Prostate gland (tissue), 2 donors: Measurements from ENCODE around the gene FOXP1. TPM values are rescaled to one million over a fixed set of nuclear protein-coding genes. Genes with fewer than 3 reads are reported as not detected.

Source experiments
- DNase-seq: peaks from one replicate; pipeline ENCODE4 v3.0.0-alpha.2; 2019; ENCODE audit warnings: low spot score
- H3K27ac ChIP-seq, 2 donors: fragments of 200-600 bp; sonication (generic); 2 replicates each; pipeline ENCODE4 v1.5.1; 2017 to 2019
- H3K27me3 ChIP-seq: fragments of 200-600 bp; sonication (generic); replicated peaks from 2 replicates; pipeline ENCODE4 v1.5.1; 2019; ENCODE audit not compliant: insufficient read depth
- H3K36me3 ChIP-seq, 2 donors: fragments of 200-600 bp; sonication (generic); 1 replicate in 1 of 2; 2 replicates in 1 of 2; pipeline versions ENCODE4 v1.5.1 to v1.8.1; 2017 to 2019
- H3K4me1 ChIP-seq: fragments of 200-600 bp; sonication (generic); replicated peaks from 2 replicates; pipeline ENCODE4 v1.5.1; 2019
- H3K4me3 ChIP-seq, 2 donors: fragments of 200-600 bp; sonication (generic); 2 replicates each; pipeline ENCODE4 v1.5.1; 2017 to 2019
- H3K9me3 ChIP-seq: fragments of 200-600 bp; sonication (generic); 2 replicates; pipeline ENCODE4 v1.5.1; 2017
- POLR2A ChIP-seq: fragments of 450-650 bp; IDR thresholded peaks from one replicate; pipeline ENCODE4 v1.6.1; 2016; ENCODE audit warnings: antibody characterized with exemption, mild to moderate bottlenecking
- POLR2AphosphoS5 ChIP-seq: sonication (generic); formaldehyde crosslinking; IDR thresholded peaks from one replicate; pipeline ENCODE4 v1.6.1; 2017; ENCODE audit warnings: antibody characterized with exemption
- WGBS: methylation state at CpG from one replicate; pipeline ENCODE4 v1.1.5; 2018; 5-methylcytosine and 5-hydroxymethylcytosine counted together
- intact Hi-C: fragments of 100-400 bp; cut with DNase I; formaldehyde crosslinking; loops from one replicate; pipeline ENCODE4 v1.14.2; 2022
- total RNA-seq, 2 donors: library from RNA; depleted of rRNA; stranded (reverse); fragments of >200 nt; gene quantifications; one replicate each; pipeline ENCODE4 v1.1.0, GENCODE V29; 2016
- TF ChIP-seq, protein P1 (sequence below), 4 experiments: fragments of 200-600 bp in 2 of 4; fragments of 450-650 bp in 2 of 4; sonication (generic) in 2 of 4; IDR thresholded peaks; 1 replicate in 3 of 4; 2 replicates in 1 of 4; pipeline ENCODE4 v1.5.1; 2016 to 2019; ENCODE audit warnings: antibody characterized with exemption in 4 of 4, mild to moderate bottlenecking in 2 of 4, moderate library complexity in 2 of 4

Gene FOXP1
- total RNA-seq, 2 donors from 2014 or later = 133 to 156 TPM

- Histone ChIP-seq H3K4me3 (no peak overlapping the region), H3K36me3 (no peaks in the 10 kb centered on the region), H3K9me3 (no peaks in the 10 kb centered on the region), H3K4me1 (no peaks in the 10 kb centered on the region), H3K27ac (no peak overlapping the region), H3K27me3 (no peaks in the 10 kb centered on the region)
- DNase-seq = no peak
- intact Hi-C loops = no loop called here
- no peak for TF ChIP-seq POLR2AphosphoS5
- TF ChIP-seq POLR2A = no peak
- TF ChIP-seq, protein P1, sequence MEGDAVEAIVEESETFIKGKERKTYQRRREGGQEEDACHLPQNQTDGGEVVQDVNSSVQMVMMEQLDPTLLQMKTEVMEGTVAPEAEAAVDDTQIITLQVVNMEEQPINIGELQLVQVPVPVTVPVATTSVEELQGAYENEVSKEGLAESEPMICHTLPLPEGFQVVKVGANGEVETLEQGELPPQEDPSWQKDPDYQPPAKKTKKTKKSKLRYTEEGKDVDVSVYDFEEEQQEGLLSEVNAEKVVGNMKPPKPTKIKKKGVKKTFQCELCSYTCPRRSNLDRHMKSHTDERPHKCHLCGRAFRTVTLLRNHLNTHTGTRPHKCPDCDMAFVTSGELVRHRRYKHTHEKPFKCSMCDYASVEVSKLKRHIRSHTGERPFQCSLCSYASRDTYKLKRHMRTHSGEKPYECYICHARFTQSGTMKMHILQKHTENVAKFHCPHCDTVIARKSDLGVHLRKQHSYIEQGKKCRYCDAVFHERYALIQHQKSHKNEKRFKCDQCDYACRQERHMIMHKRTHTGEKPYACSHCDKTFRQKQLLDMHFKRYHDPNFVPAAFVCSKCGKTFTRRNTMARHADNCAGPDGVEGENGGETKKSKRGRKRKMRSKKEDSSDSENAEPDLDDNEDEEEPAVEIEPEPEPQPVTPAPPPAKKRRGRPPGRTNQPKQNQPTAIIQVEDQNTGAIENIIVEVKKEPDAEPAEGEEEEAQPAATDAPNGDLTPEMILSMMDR (IDR thresholded peaks at IDR 0.05) = no peak
- 58% methylated on average over 1 of the region's 1 CpG for WGBS
These were observed 97.6 kb downstream of the FOXP1 start for GRCh38 chr3:71485896-71486295.

- DNase-seq = no peak
- TF ChIP-seq POLR2A (no peak), POLR2AphosphoS5 (no peak)
- TF ChIP-seq, protein P1 (IDR thresholded peaks at IDR 0.05) = no peak
- 86% methylated on average over 5 of the region's 5 CpGs for WGBS
- no peaks in the 10 kb centered on the region for H3K4me1 ChIP-seq
- no peak overlapping the region for H3K27ac ChIP-seq
- no peaks in the 10 kb centered on the region for H3K9me3 ChIP-seq
- H3K4me3 ChIP-seq = no peak overlapping the region
- H3K36me3 ChIP-seq = no peaks in the 10 kb centered on the region
- no peaks in the 10 kb centered on the region for H3K27me3 ChIP-seq
- intact Hi-C loops = no loop called here
These were observed 99.1 kb downstream of the FOXP1 start for GRCh38 chr3:71484452-71484851.

DNA sequence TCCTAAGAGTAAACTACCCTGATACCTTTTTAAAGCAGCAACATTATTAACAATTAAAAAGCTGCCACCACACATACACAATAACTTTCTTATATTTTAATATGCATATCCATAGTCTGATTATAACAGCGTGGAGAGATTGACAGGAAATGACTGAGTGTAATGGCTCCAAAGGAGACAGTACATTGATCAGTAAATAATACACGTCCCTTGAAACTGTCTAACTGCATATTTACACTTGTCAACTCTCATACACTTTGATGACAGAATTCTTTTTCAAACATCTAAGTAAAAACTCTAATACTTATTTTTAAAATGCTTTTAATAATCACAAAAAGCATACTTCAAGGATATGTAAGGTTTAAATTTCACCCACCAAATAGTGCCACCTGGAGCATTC is 99.5 kb downstream of the FOXP1 start:
- intact Hi-C loops = no loop called here
- no peaks in the 10 kb centered on the region for H3K9me3 ChIP-seq
- no peaks in the 10 kb centered on the region for H3K27me3 ChIP-seq
- TF ChIP-seq, protein P1 (IDR thresholded peaks at IDR 0.05) = no peak
- TF ChIP-seq POLR2A (no peak), POLR2AphosphoS5 (no peak)
- H3K4me1 ChIP-seq = no peaks in the 10 kb centered on the region
- 78% methylated on average over 2 of the region's 2 CpGs for WGBS
- H3K27ac ChIP-seq = no peak overlapping the region
- H3K4me3 ChIP-seq = no peak overlapping the region
- no peaks in the 10 kb centered on the region for H3K36me3 ChIP-seq
- DNase-seq = no peak

DNA sequence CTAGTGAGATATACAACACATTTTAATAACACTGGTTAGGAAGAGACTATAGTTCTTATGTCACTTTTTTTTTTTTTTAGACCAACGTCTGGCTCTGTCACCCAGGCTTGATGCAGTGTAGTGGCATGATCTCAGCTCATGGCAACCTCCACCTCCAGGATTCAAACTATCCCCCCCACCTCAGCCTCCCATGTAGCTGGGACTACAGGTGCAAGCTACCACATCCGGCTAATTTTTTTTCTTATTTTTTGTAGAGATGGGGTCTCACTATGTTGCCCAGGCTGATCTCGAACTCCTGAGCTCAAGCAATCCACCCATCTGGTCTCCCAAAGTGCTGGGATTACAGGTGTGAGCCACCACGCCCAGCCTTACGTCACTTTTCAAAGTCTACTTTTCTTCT is 100.8 kb downstream of the FOXP1 start:
- WGBS = 93% methylated on average over 5 of the region's 5 CpGs
- Histone ChIP-seq H3K4me3 (no peak overlapping the region), H3K4me1 (no peaks in the 10 kb centered on the region), H3K27me3 (no peaks in the 10 kb centered on the region), H3K9me3 (no peaks in the 10 kb centered on the region), H3K27ac (no peak overlapping the region), H3K36me3 (no peaks in the 10 kb centered on the region)
- intact Hi-C loops = no loop called here
- no peak for DNase-seq
- TF ChIP-seq POLR2A = no peak
- no peak for TF ChIP-seq POLR2AphosphoS5

GRCh38 chr3:71478568-71478967 is 105.0 kb downstream of the FOXP1 start:
- intact Hi-C loops = no loop called here
- no peaks in the 10 kb centered on the region for H3K9me3 ChIP-seq
- H3K27ac ChIP-seq = no peak overlapping the region
- H3K27me3 ChIP-seq = no peaks in the 10 kb centered on the region
- no peak overlapping the region for H3K4me3 ChIP-seq
- H3K4me1 ChIP-seq = no peaks in the 10 kb centered on the region
- no peak for DNase-seq
- TF ChIP-seq, protein P1 (IDR thresholded peaks at IDR 0.05) = no peak
- TF ChIP-seq POLR2AphosphoS5 = no peak
- WGBS = 81% methylated on average over 2 of the region's 2 CpGs
- no peaks in the 10 kb centered on the region for H3K36me3 ChIP-seq
